ENCODE measurements around the gene EPHA1. TPM values are rescaled to one million over a fixed set of nuclear protein-coding genes. Genes with fewer than 3 reads are reported as not detected.
"Not testable (repeated sequence)": the region's sequence is repeated elsewhere in the genome, so short reads cannot be mapped to it uniquely, and the experiment has no call there.

Gene EPHA1
- total RNA-seq, 1 donor from 2014 or later = not detected

- DNase-seq (ENCODE audit: low read depth in 2 of 2) = no peak
Observed at GRCh38 chr7:143431109-143431508, 22.5 kb upstream of the EPHA1 start.

GRCh38 chr7:143429770-143430698 is 21.4 kb upstream of the EPHA1 start:
- DNase-seq (ENCODE audit: low read depth in 2 of 2) = peak in 1 of 2 donors; percentile 27

GRCh38 chr7:143426479-143427142 is 18.0 kb upstream of the EPHA1 start:
- DNase-seq (ENCODE audit: low read depth in 2 of 2) = no peak

- DNase-seq (ENCODE audit: low read depth in 2 of 2) = not testable (repeated sequence)
Observed at GRCh38 chr7:143424476-143424875, 15.8 kb upstream of the EPHA1 start.

GRCh38 chr7:143422033-143422432 is 13.4 kb upstream of the EPHA1 start:
- no peak for DNase-seq (ENCODE audit: low read depth in 2 of 2)

GRCh38 chr7:143420624-143421023 is 12.0 kb upstream of the EPHA1 start:
- not testable (repeated sequence) for DNase-seq (ENCODE audit: low read depth in 2 of 2)

- no peak for DNase-seq (ENCODE audit: low read depth in 2 of 2)
Observed at GRCh38 chr7:143419880-143420279, 11.2 kb upstream of the EPHA1 start.

GRCh38 chr7:143418681-143419458 is 10.2 kb upstream of the EPHA1 start:
- DNase-seq (ENCODE audit: low read depth in 2 of 2) = no peak

- DNase-seq (ENCODE audit: low read depth in 2 of 2) = no peak
Observed at GRCh38 chr7:143417734-143418383, 9.2 kb upstream of the EPHA1 start.

GRCh38 chr7:143416565-143417149 is 8.0 kb upstream of the EPHA1 start:
- DNase-seq (ENCODE audit: low read depth in 2 of 2) = peak; percentile 39 to 60

GRCh38 chr7:143415742-143416397 is 7.2 kb upstream of the EPHA1 start:
- DNase-seq (ENCODE audit: low read depth in 2 of 2) = no peak

GRCh38 chr7:143415209-143415608 is 6.6 kb upstream of the EPHA1 start:
- DNase-seq (ENCODE audit: low read depth in 2 of 2) = not testable (repeated sequence)

GRCh38 chr7:143413123-143413522 is 4.5 kb upstream of the EPHA1 start:
- DNase-seq (ENCODE audit: low read depth in 2 of 2) = no peak

GRCh38 chr7:143411976-143412708 is 3.5 kb upstream of the EPHA1 start:
- no peak for DNase-seq (ENCODE audit: low read depth in 2 of 2)

GRCh38 chr7:143410521-143411004 is 1.9 kb upstream of the EPHA1 start:
- no peak for DNase-seq (ENCODE audit: low read depth in 2 of 2)

GRCh38 chr7:143408252-143408685 is 387 bp downstream of the EPHA1 start:
- no peak for DNase-seq (ENCODE audit: low read depth in 2 of 2)

GRCh38 chr7:143407287-143408251 is 1.1 kb downstream of the EPHA1 start:
- no peak for DNase-seq (ENCODE audit: low read depth in 2 of 2)

GRCh38 chr7:143406002-143406357 is 2.7 kb downstream of the EPHA1 start:
- no peak for DNase-seq (ENCODE audit: low read depth in 2 of 2)

Data from dermis microvascular lymphatic vessel endothelial cell (primary cell).